GM15510 (cell line): Measurements from ENCODE around the gene DLEC1.

ENCODE experiments used
- POLR2A ChIP-seq: IDR thresholded peaks from 3 replicates; pipeline ENCODE4 v1.6.1; 2011; ENCODE audit warnings: borderline replicate concordance; ENCODE audit not compliant: insufficient read length; ENCODE audit errors: extremely low read depth

Gene DLEC1

DNA sequence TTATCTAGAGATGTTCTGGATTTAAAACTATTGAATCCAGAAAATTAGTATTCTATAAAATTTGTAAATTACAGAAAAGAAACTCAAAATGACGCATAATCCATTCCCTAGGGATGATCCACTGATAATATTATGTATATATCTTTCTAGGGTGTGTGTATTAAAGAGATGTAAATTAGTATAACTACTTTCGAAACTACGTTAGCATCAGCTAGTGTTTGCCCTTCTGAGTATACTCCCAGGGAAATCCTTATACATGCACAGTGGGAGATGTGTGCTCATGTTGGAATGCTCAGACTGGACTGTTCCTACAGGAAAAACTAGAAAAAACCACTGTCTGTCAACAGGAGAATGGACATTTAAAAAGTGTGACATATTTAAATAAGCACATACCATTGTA lies 61.5 kb downstream of the DLEC1 start:
- no peak for TF ChIP-seq POLR2A

DNA sequence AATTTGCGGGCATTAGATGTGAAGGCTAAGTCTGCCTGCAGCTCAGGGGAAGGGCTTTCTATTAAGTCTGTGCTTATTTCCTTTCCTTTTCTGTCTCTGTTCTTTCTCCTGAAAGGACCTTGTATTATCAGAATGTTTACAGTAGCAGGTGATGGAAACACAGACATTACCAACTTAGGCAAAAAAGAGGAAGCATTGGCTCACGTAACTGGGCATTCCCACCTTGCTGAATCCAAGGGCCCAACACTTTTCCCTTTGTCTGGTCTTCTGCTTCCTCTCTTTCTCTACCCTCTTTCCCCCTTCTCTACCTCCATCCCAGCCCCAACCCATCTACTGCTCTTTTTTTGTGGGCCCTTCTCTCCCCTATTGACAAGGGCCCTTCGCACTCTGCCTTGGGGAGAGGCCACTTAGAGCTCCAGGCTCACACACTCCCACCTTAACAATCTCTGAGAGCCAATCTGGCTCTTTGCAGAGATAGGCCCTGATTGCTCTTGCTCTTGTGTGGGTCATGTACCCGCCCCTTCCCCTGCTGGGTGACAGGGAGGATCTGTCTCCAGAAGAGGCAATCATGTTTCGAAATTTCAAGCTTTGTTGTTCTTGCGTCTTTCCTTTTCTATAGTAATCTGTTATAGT lies 62.9 kb downstream of the DLEC1 start:
- no peak for TF ChIP-seq POLR2A

DNA sequence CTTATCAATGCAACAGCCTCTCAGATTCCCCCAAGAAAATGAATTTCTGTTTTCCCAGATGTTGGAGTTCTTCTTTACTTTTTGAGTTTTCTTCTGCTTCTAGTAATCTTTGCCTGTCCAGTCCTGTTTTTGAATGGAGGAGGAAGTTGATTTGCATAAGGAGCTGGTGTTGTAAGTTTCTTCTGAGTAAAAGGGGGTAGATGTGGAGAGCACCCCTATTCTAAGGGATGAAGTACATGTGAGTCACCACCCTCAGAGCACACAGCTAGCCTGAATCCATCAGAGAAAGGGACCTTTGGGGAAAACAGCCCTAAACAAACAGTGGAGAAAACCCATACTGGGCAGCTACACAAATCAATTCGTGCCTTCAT lies 63.4 kb downstream of the DLEC1 start:
- no peak for TF ChIP-seq POLR2A

DNA sequence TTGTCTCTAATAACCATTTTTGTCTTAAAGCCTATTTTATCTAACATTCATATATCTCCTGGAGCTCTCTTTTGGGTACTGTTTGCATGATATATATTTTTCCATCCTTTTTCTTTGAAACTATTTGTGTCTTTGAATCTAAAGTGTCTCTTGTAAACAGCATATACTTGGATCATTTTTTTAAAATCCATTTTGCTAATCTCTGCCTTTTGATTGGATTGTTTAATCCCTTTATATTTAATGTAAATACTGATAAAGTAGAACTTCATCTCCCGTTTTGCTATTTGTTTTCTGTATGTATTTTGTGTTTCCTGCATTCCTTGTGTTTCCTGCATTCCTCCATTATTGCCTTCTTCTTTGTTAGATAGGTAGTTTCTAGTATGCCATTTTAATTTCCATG lies 66.5 kb downstream of the DLEC1 start:
- TF ChIP-seq POLR2A, result no peak

DNA sequence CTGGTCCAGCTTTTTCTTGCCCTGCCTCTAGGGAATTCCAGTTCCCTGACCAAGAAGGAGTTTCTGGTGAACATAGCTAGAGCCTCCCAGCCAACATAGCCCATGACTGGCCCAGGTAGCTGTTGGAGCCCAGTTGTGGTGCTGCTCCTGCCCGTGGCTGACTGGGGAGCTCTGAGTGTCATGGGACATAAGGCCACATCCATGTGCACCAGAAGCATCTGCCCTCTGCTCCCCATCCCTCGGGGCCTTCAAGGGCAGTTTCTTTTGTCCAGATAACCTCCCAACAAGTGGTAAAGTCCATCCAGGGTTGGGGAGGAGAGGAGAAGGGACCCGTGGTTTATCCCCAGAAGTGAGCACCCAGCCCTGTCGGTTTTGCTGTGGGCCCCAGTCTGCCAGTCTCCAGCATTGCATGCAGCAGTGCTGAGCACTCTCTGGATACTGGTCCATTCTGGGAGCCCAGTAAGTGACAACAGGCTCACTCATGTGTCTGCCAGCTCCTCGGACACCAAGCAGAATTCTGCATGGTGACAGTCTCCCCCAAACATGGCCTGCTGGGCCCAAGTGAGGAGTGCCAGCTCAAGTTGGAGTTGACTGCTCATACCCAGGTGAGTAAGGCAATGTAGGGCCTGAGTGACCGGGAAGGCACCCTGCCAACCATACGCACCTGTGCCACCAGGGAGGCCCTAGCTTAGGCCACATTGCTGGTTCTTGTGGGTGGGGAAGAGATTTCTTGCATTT lies 69.1 kb downstream of the DLEC1 start:
- no peak for TF ChIP-seq POLR2A

DNA sequence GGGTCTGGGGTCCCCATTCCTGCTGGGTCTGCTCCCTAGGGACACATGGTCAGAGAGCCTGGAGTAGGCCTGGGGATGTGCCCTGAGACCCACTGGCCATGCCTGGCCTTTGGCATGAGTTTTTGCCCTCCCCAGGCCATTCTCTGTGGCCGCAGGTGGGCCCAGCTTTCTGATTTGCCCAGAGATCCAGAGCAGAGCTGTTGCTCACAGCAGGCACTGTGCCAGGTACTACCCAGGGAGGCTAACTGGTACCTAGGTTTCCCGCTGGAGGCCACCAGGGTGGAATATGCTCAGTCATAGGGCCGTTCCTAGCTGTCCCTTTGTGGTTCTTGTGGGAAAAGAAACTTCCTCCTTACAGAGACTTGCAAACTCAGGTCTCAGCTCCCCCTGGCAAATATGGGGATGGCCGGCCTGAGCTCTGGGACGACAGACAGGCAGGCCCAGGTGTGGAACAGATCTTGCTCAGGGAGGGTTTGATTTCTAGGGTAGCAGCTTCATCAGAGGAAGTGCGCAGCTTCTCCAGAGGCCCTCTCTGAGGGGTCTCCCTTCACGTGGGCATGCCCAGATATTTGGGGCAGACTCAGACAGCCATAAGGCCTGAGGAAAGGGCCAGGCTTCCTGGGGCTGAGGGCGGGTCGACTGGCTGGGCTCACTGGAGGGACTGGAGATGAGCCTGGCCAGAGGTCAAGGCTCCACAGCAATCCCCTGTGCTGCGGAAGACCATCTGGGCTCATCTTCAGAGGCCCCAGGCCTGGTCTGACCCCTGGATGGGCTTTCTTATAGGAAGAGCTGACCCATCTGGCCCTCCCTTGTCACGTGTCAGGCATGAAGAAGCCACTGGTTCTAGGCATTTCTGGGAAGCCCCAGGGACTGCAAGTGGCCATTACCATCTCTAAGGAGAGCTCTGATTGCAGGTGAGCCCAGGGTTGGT lies 69.9 kb downstream of the DLEC1 start:
- TF ChIP-seq POLR2A, result no peak

DNA sequence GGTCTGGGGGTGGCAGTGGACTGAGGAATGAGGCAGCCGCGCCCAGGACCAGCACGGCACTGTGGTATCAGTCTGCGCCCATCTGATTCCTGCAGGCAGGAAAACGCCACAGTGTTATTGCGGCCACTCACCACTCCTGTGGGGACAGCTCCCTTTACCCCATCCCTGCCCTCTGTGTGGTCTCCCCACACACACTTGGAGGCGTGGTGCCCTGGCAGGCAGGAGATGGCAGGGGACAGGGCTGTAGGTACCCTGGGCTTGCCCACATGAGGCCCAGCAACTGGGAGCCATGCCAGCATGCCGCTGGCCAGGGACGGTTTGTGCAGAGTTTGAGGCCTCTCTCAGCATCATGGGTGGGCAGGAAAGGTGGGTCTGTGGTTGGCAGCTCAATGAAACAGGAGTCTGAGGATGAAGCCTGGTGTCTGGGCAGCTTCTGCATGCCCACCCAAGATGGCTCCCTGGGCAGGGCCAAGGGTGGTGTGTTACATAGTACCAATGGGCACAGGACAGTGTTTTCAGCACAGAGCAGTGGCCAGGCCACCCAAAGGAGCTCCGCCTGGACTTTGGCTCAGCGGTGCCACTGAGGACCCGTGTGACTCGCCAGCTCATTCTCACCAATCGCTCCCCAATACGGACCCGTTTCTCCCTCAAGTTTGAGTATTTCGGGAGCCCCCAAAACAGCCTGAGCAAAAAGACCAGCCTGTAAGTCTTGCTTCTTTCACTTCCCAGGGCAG lies 70.7 kb downstream of the DLEC1 start:
- TF ChIP-seq POLR2A, result no peak

DNA sequence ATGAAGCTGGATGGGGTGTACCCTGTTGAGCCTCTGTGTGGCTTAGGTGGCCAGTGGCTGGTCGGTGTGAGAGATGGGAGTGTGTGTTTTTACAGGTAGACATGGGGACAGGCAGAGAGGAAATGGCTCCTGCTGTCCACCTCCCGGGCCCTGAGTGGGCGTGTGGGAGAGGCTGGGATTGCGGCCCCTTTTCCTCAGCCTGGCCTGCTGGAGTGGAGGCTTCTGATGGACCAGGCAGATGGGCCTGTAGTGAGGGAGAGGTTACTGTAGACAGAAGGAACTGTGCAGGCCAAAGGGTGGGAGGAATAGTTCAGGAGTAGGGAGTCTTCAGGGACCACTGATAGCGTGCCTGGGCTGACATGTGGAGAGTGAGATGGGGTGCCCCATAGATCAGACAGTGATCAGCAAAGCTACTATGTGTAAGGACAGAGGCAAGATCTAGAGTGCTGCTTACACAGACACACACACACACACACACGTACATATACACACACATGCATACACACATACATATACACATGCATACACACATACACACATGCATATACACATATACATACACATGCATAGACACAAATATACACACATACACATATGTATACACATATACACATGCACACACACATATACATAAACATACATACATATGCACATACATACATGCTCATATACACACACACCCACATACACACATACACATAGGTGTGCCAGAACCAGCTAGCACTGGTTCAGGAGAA lies 71.5 kb downstream of the DLEC1 start:
- no peak for TF ChIP-seq POLR2A

DNA sequence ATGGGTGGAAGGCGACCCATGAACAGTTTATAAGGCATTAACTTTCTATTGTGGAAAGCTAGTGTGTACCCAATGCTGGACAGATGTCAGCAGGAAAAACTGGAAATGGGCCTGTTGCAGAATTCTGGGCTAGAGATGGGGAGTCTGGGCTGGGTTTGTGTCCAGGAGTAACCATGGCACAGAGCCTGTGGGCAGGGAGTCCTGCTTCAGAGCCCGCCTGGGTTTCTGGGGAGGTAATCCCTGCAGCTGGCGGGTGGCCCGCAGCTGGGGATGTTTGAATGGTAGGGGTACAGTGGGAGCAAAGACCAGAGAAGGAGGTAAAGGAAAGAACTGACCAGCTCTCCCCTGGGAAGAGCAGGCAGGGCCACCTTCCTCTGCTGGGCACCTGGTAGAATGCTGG lies 72.2 kb downstream of the DLEC1 start:
- no peak for TF ChIP-seq POLR2A

DNA sequence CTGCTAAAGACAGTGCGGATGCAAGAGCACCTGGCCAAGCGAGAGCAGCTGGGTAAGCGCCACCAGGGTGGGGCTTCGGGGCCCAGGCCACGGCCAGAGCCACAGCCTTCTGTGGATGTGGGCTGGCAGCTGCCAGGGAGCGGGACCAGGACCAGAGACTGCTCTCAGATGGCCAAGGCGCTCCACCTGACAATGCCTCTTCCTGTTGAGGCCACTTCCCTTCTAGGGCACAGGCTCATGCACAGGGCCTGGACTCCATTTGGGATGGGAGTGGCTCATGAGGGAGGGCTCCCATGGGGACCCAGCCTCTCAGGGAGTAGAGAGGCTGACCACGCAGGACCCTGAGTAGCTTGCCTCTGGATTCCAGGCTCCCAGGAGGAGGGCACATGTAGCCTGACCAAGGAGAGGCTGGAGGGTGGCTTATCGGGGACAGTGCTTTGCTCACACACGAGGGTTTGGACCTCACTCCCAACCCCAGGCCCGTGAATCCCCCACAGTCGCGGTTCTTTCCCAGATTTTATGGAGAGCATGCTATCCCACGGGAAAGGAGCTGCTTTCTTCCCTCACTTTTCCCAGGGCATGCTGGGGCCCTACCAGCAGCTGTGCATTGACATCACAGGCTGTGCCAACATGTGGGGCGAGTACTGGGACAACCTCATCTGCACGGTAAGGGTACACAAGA lies 72.8 kb downstream of the DLEC1 start:
- no peak for TF ChIP-seq POLR2A

DNA sequence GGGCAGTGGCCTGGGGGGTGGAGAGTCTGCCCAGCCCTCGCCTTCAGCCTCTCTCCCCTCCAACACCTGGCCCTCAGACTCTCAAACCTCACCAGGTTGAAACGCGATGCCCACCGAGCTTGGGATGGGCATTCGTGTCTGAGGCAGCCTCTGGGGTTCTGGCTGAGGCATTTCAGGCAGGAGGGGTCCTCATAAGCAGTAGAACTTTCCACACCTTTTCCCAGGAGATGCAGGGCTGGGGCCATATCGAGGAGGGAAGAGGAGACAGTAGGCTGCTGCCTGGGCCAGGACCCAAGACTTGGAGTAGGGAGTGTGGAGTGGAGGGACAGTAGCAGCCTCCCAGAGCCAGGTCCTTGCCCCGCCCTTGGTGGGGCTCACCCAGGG lies 73.4 kb downstream of the DLEC1 start:
- no peak for TF ChIP-seq POLR2A

DNA sequence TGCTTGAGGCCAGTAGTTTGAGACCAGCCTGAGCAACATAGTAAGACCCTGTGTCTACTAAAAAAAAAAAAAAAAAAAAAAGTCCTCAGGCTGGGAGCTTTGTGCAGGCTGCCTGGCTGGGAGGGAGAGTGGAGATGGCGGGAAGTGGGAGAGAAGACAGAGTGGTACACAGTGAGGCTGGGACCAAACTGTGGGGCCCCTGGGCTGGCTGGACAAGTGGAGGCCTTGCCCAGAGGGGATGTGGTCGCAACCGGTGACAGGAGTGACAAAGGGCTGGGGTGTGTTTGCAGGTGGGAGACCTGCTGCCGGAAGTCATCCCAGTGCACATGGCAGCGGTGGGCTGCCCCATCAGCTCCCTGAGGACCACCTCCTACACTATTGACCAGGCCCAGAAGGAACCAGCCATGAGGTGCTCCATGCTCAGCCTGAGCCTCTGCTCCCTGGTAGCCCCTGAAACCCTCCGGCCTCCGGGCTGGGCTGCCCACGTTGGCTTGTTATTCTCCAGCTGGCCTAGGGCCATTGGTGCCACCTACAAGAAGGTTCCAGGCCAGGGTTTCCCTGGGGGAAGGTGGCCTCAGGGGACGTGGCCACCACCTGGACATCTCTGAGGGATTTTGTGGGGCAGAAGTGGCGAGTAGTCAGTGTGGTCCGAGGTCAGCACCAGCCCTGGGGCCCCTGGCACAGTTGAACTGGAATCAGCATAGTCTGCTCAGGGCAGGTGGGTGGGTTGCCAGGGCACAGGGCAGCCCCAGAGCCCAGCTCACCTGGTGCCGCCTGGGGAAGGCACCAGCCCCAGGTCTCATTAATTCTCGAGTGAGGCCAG lies 75.3 kb downstream of the DLEC1 start:
- no peak for TF ChIP-seq POLR2A
